Right kidney (tissue), 1 donor: ENCODE data around the gene PGAP3.
A peak's percentile ranks its signal among the peaks of the same experiment; 100 is the strongest.
"Not testable (repeated sequence)": the region's sequence is repeated elsewhere in the genome, so short reads cannot be mapped to it uniquely, and the experiment has no call there.

Source experiments
- DNase-seq: peaks from one replicate; pipeline ENCODE4 v3.0.0-alpha.2; 2016

PGAP3 gene

GRCh38 chr17:39699157-39699817 lies 11.4 kb upstream of the PGAP3 start:
- not testable (repeated sequence) for DNase-seq

- DNase-seq, result no peak
These were observed 10.1 kb upstream of the PGAP3 start for GRCh38 chr17:39697961-39698360.

- DNase-seq, result no peak
These were observed 8.9 kb upstream of the PGAP3 start for GRCh38 chr17:39696731-39697130.

- DNase-seq, result no peak
These were observed 7.2 kb upstream of the PGAP3 start for GRCh38 chr17:39695089-39695474.

- no peak for DNase-seq
These were observed 6.7 kb upstream of the PGAP3 start for GRCh38 chr17:39694593-39694992.

GRCh38 chr17:39688945-39689344 lies 1.1 kb upstream of the PGAP3 start:
- DNase-seq, result no peak

GRCh38 chr17:39688475-39688835 lies 598 bp upstream of the PGAP3 start:
- no peak for DNase-seq

- no peak for DNase-seq
These were observed 734 bp downstream of the PGAP3 start for GRCh38 chr17:39687101-39687545.

- no peak for DNase-seq
These were observed 3.3 kb downstream of the PGAP3 start for GRCh38 chr17:39684369-39685192.

GRCh38 chr17:39683295-39683939 lies 4.4 kb downstream of the PGAP3 start:
- no peak for DNase-seq

- no peak for DNase-seq
These were observed 8.2 kb downstream of the PGAP3 start for GRCh38 chr17:39679521-39680192.

GRCh38 chr17:39678340-39679116 lies 9.3 kb downstream of the PGAP3 start:
- no peak for DNase-seq

- DNase-seq, result peak; percentile 48
These were observed 10.1 kb downstream of the PGAP3 start for GRCh38 chr17:39677542-39678339.

GRCh38 chr17:39677072-39677471 lies 10.8 kb downstream of the PGAP3 start:
- no peak for DNase-seq

- DNase-seq, result no peak
These were observed 11.5 kb downstream of the PGAP3 start for GRCh38 chr17:39676198-39676819.

GRCh38 chr17:39675390-39676082 lies 12.3 kb downstream of the PGAP3 start:
- no peak for DNase-seq

GRCh38 chr17:39674702-39675389 lies 13.0 kb downstream of the PGAP3 start:
- no peak for DNase-seq

- DNase-seq, result no peak
These were observed 13.7 kb downstream of the PGAP3 start for GRCh38 chr17:39674179-39674578.

- no peak for DNase-seq
These were observed 14.3 kb downstream of the PGAP3 start for GRCh38 chr17:39673335-39674081.
